SK-N-SH (cell line): Measurements from ENCODE around the gene TFCP2L1. TPM values are rescaled to one million over a fixed set of nuclear protein-coding genes. Genes with fewer than 3 reads are reported as not detected.

Source experiments
- CTCF ChIA-PET: fragments of 300-600, 350-600 bp; formaldehyde crosslinking; extraction: SDS; loops from one replicate; lab custom pipeline; 2021; lab: Yijun Ruan, JAX
- POLR2A ChIA-PET: fragments of 350-600 bp; sonication (Branson Sonifier 250); formaldehyde crosslinking; extraction: SDS; loops from one replicate; lab custom pipeline; 2020; ENCODE audit warnings: antibody characterized with exemption, inconsistent platforms; lab: Yijun Ruan, JAX
- DNase-seq: peaks from one replicate; pipeline ENCODE4 v3.0.0; 2012
- H2AFZ ChIP-seq: fragments of 200-600 bp; sonication (generic); 2 replicates; pipeline ENCODE4 v1.8.1; 2016; ENCODE audit warnings: antibody characterized with exemption, mild to moderate bottlenecking, low read depth
- H3F3A ChIP-seq: fragments of 200-600 bp; sonication (generic); replicated peaks from 2 replicates; pipeline ENCODE3; 2016; ENCODE audit warnings: antibody characterized with exemption, mild to moderate bottlenecking; ENCODE audit not compliant: insufficient read depth
- H3K27ac ChIP-seq, 2 experiments: fragments of 200-500 bp in 1 of 2; fragments of 200-600 bp in 1 of 2; sonication (Bioruptor generic) in 1 of 2; sonication (generic), shearing (Covaris generic) in 1 of 2; 2 replicates each; pipeline versions ENCODE4 v1.5.1 to v1.6.1; 2014 to 2016; ENCODE audit warnings: low read depth in 2 of 2, inconsistent platforms in 1 of 2, low read length in 1 of 2, mild to moderate bottlenecking in 1 of 2, mixed read lengths in 1 of 2
- H3K27me3 ChIP-seq: fragments of 200-600 bp; sonication (generic), shearing (Covaris generic); 2 replicates; pipeline ENCODE4 v1.6.1; 2016; ENCODE audit warnings: mixed run types; ENCODE audit not compliant: insufficient read depth
- H3K36me3 ChIP-seq, 2 experiments: fragments of 200-500 bp in 1 of 2; fragments of 200-600 bp in 1 of 2; sonication (Bioruptor generic) in 1 of 2; sonication (generic) in 1 of 2; replicated peaks in 1 of 2; 2 replicates each; pipeline versions ENCODE3 to v1.5.1; 2014 to 2016; ENCODE audit warnings: low read length in 1 of 2, mild to moderate bottlenecking in 1 of 2; ENCODE audit not compliant: insufficient read depth in 2 of 2, control insufficient read depth in 1 of 2
- H3K4me1 ChIP-seq, 2 experiments: fragments of 200-500 bp in 1 of 2; fragments of 200-600 bp in 1 of 2; sonication (Bioruptor generic) in 1 of 2; sonication (generic), shearing (Covaris generic) in 1 of 2; 2 replicates each; pipeline versions ENCODE4 v1.5.1 to v1.6.1; 2014 to 2016; ENCODE audit warnings: low read depth in 1 of 2, low read length in 1 of 2, mixed run types in 1 of 2; ENCODE audit not compliant: insufficient read depth in 2 of 2, control insufficient read depth in 1 of 2
- H3K4me2 ChIP-seq: fragments of 200-600 bp; sonication (generic), shearing (Covaris generic); 2 replicates; pipeline ENCODE4 v1.6.1; 2017; ENCODE audit warnings: mixed run types
- H3K4me3 ChIP-seq, 2 experiments: fragments of 200-500 bp in 1 of 2; fragments of 200-600 bp in 1 of 2; sonication (Bioruptor generic) in 1 of 2; sonication (generic), shearing (Covaris generic) in 1 of 2; 2 replicates each; pipeline versions ENCODE4 v1.5.1 to v1.8.1; 2014 to 2016; ENCODE audit warnings: low read depth in 2 of 2, inconsistent platforms in 1 of 2, low read length in 1 of 2, mild to moderate bottlenecking in 1 of 2, mixed read lengths in 1 of 2, moderate library complexity in 1 of 2
- H3K79me2 ChIP-seq: fragments of 200-600 bp; sonication (generic); 2 replicates; pipeline ENCODE4 v1.8.1; 2017; ENCODE audit warnings: mild to moderate bottlenecking; ENCODE audit not compliant: insufficient read depth
- H3K9ac ChIP-seq: fragments of 200-600 bp; sonication (generic); 2 replicates; pipeline ENCODE4 v1.6.1; 2017; ENCODE audit warnings: mixed run types
- H3K9me2 ChIP-seq: fragments of 200-600 bp; sonication (generic); 2 replicates; pipeline ENCODE4 v1.6.1; 2017; ENCODE audit warnings: mixed run types
- H3K9me3 ChIP-seq: fragments of 200-600 bp; sonication (generic); 2 replicates; pipeline ENCODE4 v1.6.1; 2017; ENCODE audit warnings: mixed run types, mild to moderate bottlenecking, moderate library complexity
- H4K20me1 ChIP-seq: fragments of 200-600 bp; sonication (generic); 2 replicates; pipeline ENCODE4 v1.6.1; 2017; ENCODE audit warnings: mild to moderate bottlenecking, mixed run types; ENCODE audit not compliant: insufficient read depth
- EP300 ChIP-seq, 2 experiments: IDR thresholded peaks; 2 replicates each; pipeline versions ENCODE4 v1.4.0 to v1.6.1; 2012; ENCODE audit warnings: borderline replicate concordance in 1 of 2, low read depth in 1 of 2, low read length in 1 of 2
- FOXJ3 ChIP-seq: sonication (generic); formaldehyde crosslinking; IDR thresholded peaks from 2 replicates; pipeline ENCODE4 v1.5.1; 2020; ENCODE audit warnings: mild to moderate bottlenecking, missing genetic modification reagents
- GABPA ChIP-seq: IDR thresholded peaks from 2 replicates; pipeline ENCODE4 v1.4.0; 2012; ENCODE audit warnings: low read depth, mild to moderate bottlenecking
- GATA2 ChIP-seq: sonication (generic); formaldehyde crosslinking; IDR thresholded peaks from 2 replicates; pipeline ENCODE4 v1.5.0; 2020; ENCODE audit warnings: mild to moderate bottlenecking, missing genetic modification reagents
- JUND ChIP-seq: IDR thresholded peaks from 2 replicates; pipeline ENCODE4 v1.4.0; 2012
- MEF2A ChIP-seq: IDR thresholded peaks from 2 replicates; pipeline ENCODE4 v1.4.0; 2012; ENCODE audit warnings: low read depth, borderline replicate concordance
- NFIC ChIP-seq: IDR thresholded peaks from 2 replicates; pipeline ENCODE4 v1.4.0; 2012; ENCODE audit warnings: borderline replicate concordance
- NRF1 ChIP-seq: IDR thresholded peaks from 2 replicates; pipeline ENCODE4 v1.6.1; 2012; ENCODE audit warnings: low read depth, mild to moderate bottlenecking, low read length
- RCOR1 ChIP-seq: fragments of 150-350 bp; IDR thresholded peaks from 2 replicates; pipeline ENCODE4 v1.6.1; 2017; ENCODE audit warnings: antibody characterized with exemption, low read length
- SIN3A ChIP-seq: IDR thresholded peaks from 2 replicates; pipeline ENCODE4 v1.6.1; 2012; ENCODE audit warnings: low read depth, mild to moderate bottlenecking, low read length, moderate library complexity, borderline replicate concordance
- TCF12 ChIP-seq: IDR thresholded peaks from 2 replicates; pipeline ENCODE4 v1.4.0; 2012
- TEAD4 ChIP-seq: IDR thresholded peaks from 2 replicates; pipeline ENCODE4 v1.4.0; 2012; ENCODE audit warnings: mild to moderate bottlenecking, borderline replicate concordance; ENCODE audit not compliant: insufficient read depth
- YY1 ChIP-seq: IDR thresholded peaks from 2 replicates; pipeline ENCODE4 v1.4.0; 2012; ENCODE audit warnings: low read depth, mild to moderate bottlenecking
- WGBS: methylation state at CpG from one replicate; pipeline ENCODE4 v1.1.6; 2017; ENCODE audit warnings: low lambda C conversion rate; 5-methylcytosine and 5-hydroxymethylcytosine counted together
- polyA plus RNA-seq, 3 experiments: library from polyadenylated mRNA; depleted of rRNA; stranded (reverse); fragments of >200 nt; gene quantifications; 2 replicates each; pipeline ENCODE4 v1.2.3, GENCODE V29; 2012
- TF ChIP-seq, protein P1 (sequence below): fragments of 200-600 bp; sonication (generic); IDR thresholded peaks from 2 replicates; pipeline ENCODE4 v1.6.1; 2017; ENCODE audit warnings: antibody characterized with exemption, mild to moderate bottlenecking, moderate library complexity
- TF ChIP-seq, protein P2 (sequence below): IDR thresholded peaks from 2 replicates; pipeline ENCODE4 v1.4.0; 2012; ENCODE audit warnings: low read depth
- TF ChIP-seq, protein P3 (sequence below): IDR thresholded peaks from 2 replicates; pipeline ENCODE4 v1.4.0; 2012; ENCODE audit warnings: low read depth, borderline replicate concordance

Gene TFCP2L1
- polyA plus RNA-seq, 1 of the 3 experiments (the other 2 are of a cell fraction) = not detected

DNA sequence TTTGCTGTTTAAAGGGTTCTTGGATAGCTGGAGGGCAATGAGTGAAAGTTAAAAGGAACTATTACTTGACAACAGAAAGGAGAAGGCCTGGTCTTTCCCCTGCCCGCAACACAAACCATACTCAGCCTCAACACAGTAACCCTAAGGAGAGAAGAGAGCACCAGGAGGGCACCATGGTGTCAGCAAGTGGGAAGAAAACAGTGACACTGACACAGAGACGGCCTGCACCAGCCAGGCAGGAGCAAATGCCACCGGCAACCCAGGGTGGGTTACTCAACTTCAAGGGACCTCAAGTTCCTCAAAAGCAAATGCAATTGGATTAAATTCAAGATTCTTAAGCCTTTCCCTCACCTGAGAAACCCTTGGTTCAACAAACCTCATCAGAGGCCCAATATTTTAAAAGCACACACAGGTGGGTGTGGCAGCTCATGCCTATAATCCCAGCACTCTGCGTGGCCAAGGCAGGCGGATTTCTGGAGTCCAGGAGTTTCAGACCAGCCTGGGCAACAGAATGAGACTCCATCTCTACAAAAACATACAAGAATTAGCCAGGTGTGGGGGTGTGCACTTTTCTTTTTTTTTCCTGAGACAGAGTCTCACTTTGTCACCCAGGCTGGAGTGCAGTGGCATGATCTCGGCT, 52.3 kb downstream of the TFCP2L1 start:
- TF ChIP-seq EP300 (IDR thresholded peaks at IDR 0.05; ENCODE audit: borderline replicate concordance in 1 of 2, low read depth in 1 of 2, low read length in 1 of 2) (no peak), TCF12 (no peak), FOXJ3 (CRISPR knock-in tag) (no peak), MEF2A (no peak), JUND (no peak), NFIC (no peak), GABPA (no peak), TEAD4 (no peak), YY1 (no peak), GATA2 (CRISPR knock-in tag) (no peak), SIN3A (no peak)
- TF ChIP-seq, protein P1, sequence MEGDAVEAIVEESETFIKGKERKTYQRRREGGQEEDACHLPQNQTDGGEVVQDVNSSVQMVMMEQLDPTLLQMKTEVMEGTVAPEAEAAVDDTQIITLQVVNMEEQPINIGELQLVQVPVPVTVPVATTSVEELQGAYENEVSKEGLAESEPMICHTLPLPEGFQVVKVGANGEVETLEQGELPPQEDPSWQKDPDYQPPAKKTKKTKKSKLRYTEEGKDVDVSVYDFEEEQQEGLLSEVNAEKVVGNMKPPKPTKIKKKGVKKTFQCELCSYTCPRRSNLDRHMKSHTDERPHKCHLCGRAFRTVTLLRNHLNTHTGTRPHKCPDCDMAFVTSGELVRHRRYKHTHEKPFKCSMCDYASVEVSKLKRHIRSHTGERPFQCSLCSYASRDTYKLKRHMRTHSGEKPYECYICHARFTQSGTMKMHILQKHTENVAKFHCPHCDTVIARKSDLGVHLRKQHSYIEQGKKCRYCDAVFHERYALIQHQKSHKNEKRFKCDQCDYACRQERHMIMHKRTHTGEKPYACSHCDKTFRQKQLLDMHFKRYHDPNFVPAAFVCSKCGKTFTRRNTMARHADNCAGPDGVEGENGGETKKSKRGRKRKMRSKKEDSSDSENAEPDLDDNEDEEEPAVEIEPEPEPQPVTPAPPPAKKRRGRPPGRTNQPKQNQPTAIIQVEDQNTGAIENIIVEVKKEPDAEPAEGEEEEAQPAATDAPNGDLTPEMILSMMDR = no peak
- TF ChIP-seq, protein P2, sequence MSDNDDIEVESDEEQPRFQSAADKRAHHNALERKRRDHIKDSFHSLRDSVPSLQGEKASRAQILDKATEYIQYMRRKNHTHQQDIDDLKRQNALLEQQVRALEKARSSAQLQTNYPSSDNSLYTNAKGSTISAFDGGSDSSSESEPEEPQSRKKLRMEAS = no peak
- no peaks in the 10 kb centered on the region for H3F3A ChIP-seq
- no peak overlapping the region for H2AFZ ChIP-seq
- H3K4me3 ChIP-seq = no peak overlapping the region
- H3K79me2 ChIP-seq = no peaks in the 10 kb centered on the region
- peaks cover 8% of the 10 kb centered on the region; the same call in 1 of the 2 replicates for H3K27me3 ChIP-seq
- H3K9me2 ChIP-seq = no peaks in the 10 kb centered on the region
- no peak overlapping the region for H3K9ac ChIP-seq
- H3K9me3 ChIP-seq = no peaks in the 10 kb centered on the region
- no peak overlapping the region for H3K27ac ChIP-seq
- H3K4me1 ChIP-seq = no peaks in the 10 kb centered on the region
- no peak for DNase-seq
- no peaks in the 10 kb centered on the region for H4K20me1 ChIP-seq
- H3K36me3 ChIP-seq = no peaks in the 10 kb centered on the region
- ChIA-PET CTCF (interaction anchor here (1.0 kb wide), 1 partner anchor 133 kb away, joined by 3 read pairs; no protein-coding TSS in a partner anchor), POLR2A (no interaction called here)
- WGBS = 55% methylated on average over 6 of the region's 6 CpGs
- no peak overlapping the region for H3K4me2 ChIP-seq

DNA sequence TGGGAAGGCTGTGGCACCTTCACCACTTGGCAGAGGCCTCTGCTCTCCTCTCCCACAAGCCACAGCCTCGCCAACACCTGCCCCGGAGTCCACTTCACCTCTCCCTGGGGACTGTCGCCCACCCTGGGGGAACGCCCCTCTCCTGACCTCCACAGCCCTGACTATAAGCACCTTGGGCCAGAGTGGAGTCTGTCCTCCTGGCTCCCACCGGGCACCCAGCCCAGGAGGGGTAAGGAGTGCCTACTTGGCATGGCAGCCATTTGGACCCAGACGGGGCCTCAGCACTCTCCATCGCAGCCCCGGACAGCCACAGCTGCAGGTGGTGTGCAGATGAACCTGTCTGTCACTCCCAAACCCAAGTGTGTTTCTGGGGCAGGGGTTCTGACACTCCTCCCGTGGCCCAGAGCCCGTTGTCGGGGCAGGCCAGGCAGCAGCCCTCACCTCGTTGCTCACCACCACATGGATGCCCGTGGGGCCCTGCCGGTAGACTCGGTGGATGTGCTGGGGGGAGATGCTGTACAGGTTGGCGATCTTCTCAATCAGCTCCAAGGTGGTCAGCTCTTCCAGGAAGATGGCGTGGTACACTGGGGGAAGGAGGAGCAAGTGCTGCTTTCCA, 53.5 kb downstream of the TFCP2L1 start:
- CTCF ChIA-PET = no interaction called here

More for the DNA sequence above, 53.5 kb downstream of the TFCP2L1 start:
- H3K9ac ChIP-seq = no peak overlapping the region
- H3K27ac ChIP-seq = no peak overlapping the region
- H3K9me2 ChIP-seq = no peaks in the 10 kb centered on the region
- peaks cover 8% of the 10 kb centered on the region; the same call in 1 of the 2 replicates for H3K27me3 ChIP-seq
- no peaks in the 10 kb centered on the region for H4K20me1 ChIP-seq
- POLR2A ChIA-PET = no interaction called here
- no peaks in the 10 kb centered on the region for H3K36me3 ChIP-seq
- no peak for TF ChIP-seq NFIC
- TF ChIP-seq NRF1 = no peak
- no peak for TF ChIP-seq GABPA
- TF ChIP-seq RCOR1 = no peak
- TF ChIP-seq, protein P3, sequence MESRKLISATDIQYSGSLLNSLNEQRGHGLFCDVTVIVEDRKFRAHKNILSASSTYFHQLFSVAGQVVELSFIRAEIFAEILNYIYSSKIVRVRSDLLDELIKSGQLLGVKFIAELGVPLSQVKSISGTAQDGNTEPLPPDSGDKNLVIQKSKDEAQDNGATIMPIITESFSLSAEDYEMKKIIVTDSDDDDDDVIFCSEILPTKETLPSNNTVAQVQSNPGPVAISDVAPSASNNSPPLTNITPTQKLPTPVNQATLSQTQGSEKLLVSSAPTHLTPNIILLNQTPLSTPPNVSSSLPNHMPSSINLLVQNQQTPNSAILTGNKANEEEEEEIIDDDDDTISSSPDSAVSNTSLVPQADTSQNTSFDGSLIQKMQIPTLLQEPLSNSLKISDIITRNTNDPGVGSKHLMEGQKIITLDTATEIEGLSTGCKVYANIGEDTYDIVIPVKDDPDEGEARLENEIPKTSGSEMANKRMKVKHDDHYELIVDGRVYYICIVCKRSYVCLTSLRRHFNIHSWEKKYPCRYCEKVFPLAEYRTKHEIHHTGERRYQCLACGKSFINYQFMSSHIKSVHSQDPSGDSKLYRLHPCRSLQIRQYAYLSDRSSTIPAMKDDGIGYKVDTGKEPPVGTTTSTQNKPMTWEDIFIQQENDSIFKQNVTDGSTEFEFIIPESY = no peak
- no peaks in the 10 kb centered on the region for H3K9me3 ChIP-seq
- no peak for DNase-seq
- no peak overlapping the region for H3K4me3 ChIP-seq
- 63% methylated on average over 8 of the region's 17 CpGs for WGBS
- H3K4me1 ChIP-seq = no peaks in the 10 kb centered on the region
- no peak overlapping the region for H2AFZ ChIP-seq
- H3F3A ChIP-seq = no peaks in the 10 kb centered on the region
- no peaks in the 10 kb centered on the region for H3K79me2 ChIP-seq
- no peak overlapping the region for H3K4me2 ChIP-seq
